IPS-NIHi7 (cell line): ENCODE results near the gene RGL1.

Source experiments
- DNase-seq: peaks from one replicate; pipeline ENCODE4 v3.0.0; 2012; ENCODE audit warnings: mixed read lengths; ENCODE audit errors: extremely low spot score

RGL1 gene

GRCh38 chr1:183957216-183957830 is 152.4 kb downstream of the RGL1 start:
- DNase-seq = no peak

- DNase-seq = no peak
These were observed 154.0 kb downstream of the RGL1 start for GRCh38 chr1:183958958-183959357.

- no peak for DNase-seq
These were observed 156.2 kb downstream of the RGL1 start for GRCh38 chr1:183961132-183961531.

GRCh38 chr1:183962903-183963302 is 158.0 kb downstream of the RGL1 start:
- DNase-seq = no peak

- no peak for DNase-seq
These were observed 160.8 kb downstream of the RGL1 start for GRCh38 chr1:183965726-183966125.

- DNase-seq = no peak
These were observed 161.6 kb downstream of the RGL1 start for GRCh38 chr1:183966487-183966886.

- DNase-seq = no peak
These were observed 163.0 kb downstream of the RGL1 start for GRCh38 chr1:183967914-183968313.

- no peak for DNase-seq
These were observed 163.5 kb downstream of the RGL1 start for GRCh38 chr1:183968386-183968785.

GRCh38 chr1:183970516-183971300 is 165.8 kb downstream of the RGL1 start:
- no peak for DNase-seq

- no peak for DNase-seq
These were observed 170.7 kb downstream of the RGL1 start for GRCh38 chr1:183975651-183976050.

- no peak for DNase-seq
These were observed 172.8 kb downstream of the RGL1 start for GRCh38 chr1:183977717-183978116.
